GM19239 (cell line): Measurements from ENCODE around the gene HPCAL1.
"Not testable (repeated sequence)": the region's sequence is repeated elsewhere in the genome, so short reads cannot be mapped to it uniquely, and the experiment has no call there.

Experiments
- DNase-seq: peaks from one replicate; pipeline ENCODE4 v3.0.0; 2011; ENCODE audit warnings: low spot score; ENCODE audit not compliant: insufficient read length
- FAIRE-seq: peaks from 2 replicates; lab custom pipeline; 2011; peaks lifted over from hg19 to GRCh38; lab: Jason Lieb, UNC

Gene HPCAL1

GRCh38 chr2:10302479-10303180, at the start of gene HPCAL1:
TSS of gene HPCAL1 (plus strand) at chr2:10302904. CDS start at chr2:10419758, 116,854 bp downstream.
- peak; percentile 91 for DNase-seq
- FAIRE-seq: no peak

- DNase-seq: no peak
- no peak for FAIRE-seq
Observed at GRCh38 chr2:10253596-10254372, 48.9 kb upstream of the HPCAL1 start.

- DNase-seq (no peak), FAIRE-seq (no peak)
Observed at GRCh38 chr2:10254373-10255188, 48.1 kb upstream of the HPCAL1 start.

GRCh38 chr2:10255189-10256030, 47.3 kb upstream of the HPCAL1 start:
- FAIRE-seq (no peak), DNase-seq (no peak)

- DNase-seq (no peak), FAIRE-seq (no peak)
Observed at GRCh38 chr2:10256031-10256514, 46.6 kb upstream of the HPCAL1 start.

- FAIRE-seq (no peak), DNase-seq (no peak)
Observed at GRCh38 chr2:10256515-10257031, 46.1 kb upstream of the HPCAL1 start.

GRCh38 chr2:10257036-10257435, 45.7 kb upstream of the HPCAL1 start:
- FAIRE-seq: no peak
- DNase-seq: no peak

- DNase-seq (no peak), FAIRE-seq (no peak)
Observed at GRCh38 chr2:10257500-10258147, 45.1 kb upstream of the HPCAL1 start.

GRCh38 chr2:10258326-10258725, 44.4 kb upstream of the HPCAL1 start:
- no peak for DNase-seq
- no peak for FAIRE-seq

- no peak for DNase-seq
- no peak for FAIRE-seq
Observed at GRCh38 chr2:10258726-10259125, 44.0 kb upstream of the HPCAL1 start.

GRCh38 chr2:10260130-10260529, 42.6 kb upstream of the HPCAL1 start:
- DNase-seq: no peak
- no peak for FAIRE-seq

- FAIRE-seq, DNase-seq: not testable (repeated sequence)
Observed at GRCh38 chr2:10263526-10263925, 39.2 kb upstream of the HPCAL1 start.

GRCh38 chr2:10264506-10265328, 38.0 kb upstream of the HPCAL1 start:
- DNase-seq (no peak), FAIRE-seq (no peak)

GRCh38 chr2:10265329-10266132, 37.2 kb upstream of the HPCAL1 start:
- FAIRE-seq: no peak
- no peak for DNase-seq

- DNase-seq (no peak), FAIRE-seq (no peak)
Observed at GRCh38 chr2:10266133-10266620, 36.5 kb upstream of the HPCAL1 start.

- FAIRE-seq (no peak), DNase-seq (no peak)
Observed at GRCh38 chr2:10267036-10267435, 35.7 kb upstream of the HPCAL1 start.
